GM12878 (cell line): Measurements from ENCODE around the gene LHB. TPM values are rescaled to one million over a fixed set of nuclear protein-coding genes. Genes with fewer than 3 reads are reported as not detected.

Experiments used
- ATAC-seq: fragments of 200-7000 bp; cut with Tn5 transposase; 3 replicates; pipeline ENCODE4 v1.9.1; 2020; ENCODE audit warnings: mild to moderate bottlenecking, moderate library complexity
- BruUV-seq: library from RNA; stranded (reverse); fragments of 400-500 nt; replicated peaks from 2 replicates; lab custom pipeline; 2021; lab: Mats Ljungman, UMichigan
- CTCF ChIA-PET: fragments of 300-600 bp; sonication (Branson Sonifier 250); formaldehyde crosslinking; extraction: SDS; loops from one replicate; lab custom pipeline; 2021; ENCODE audit warnings: inconsistent platforms; lab: Yijun Ruan, JAX
- POLR2A ChIA-PET: fragments of 350-600 bp; formaldehyde crosslinking; extraction: SDS; loops from one replicate; lab custom pipeline; 2021; ENCODE audit warnings: inconsistent platforms; lab: Charles Lee
- RAD21 ChIA-PET: fragments of 300-600 bp; sonication (Branson Sonifier 250); formaldehyde crosslinking; loops from one replicate; lab custom pipeline; 2023; ENCODE audit warnings: antibody characterized with exemption; ENCODE audit not compliant: unreplicated experiment; lab: Charles Lee
- SMC1A ChIA-PET: fragments of 300-600 bp; sonication (Branson Sonifier 250); formaldehyde crosslinking; loops from one replicate; lab custom pipeline; 2023; ENCODE audit not compliant: unreplicated experiment, uncharacterized antibody; lab: Charles Lee
- DNase-seq: peaks from one replicate; pipeline ENCODE4 v3.0.0-alpha.2; 2011; ENCODE audit warnings: low read depth, low spot score
- FAIRE-seq: peaks from 3 replicates; lab custom pipeline; 2011; peaks lifted over from hg19 to GRCh38; lab: Jason Lieb, UNC
- H2AFZ ChIP-seq: 2 replicates; pipeline ENCODE4 v1.6.0; 2011; ENCODE audit warnings: low read depth, low read length, control low read depth; ENCODE audit not compliant: control insufficient read depth
- H3K27ac ChIP-seq: 2 replicates; pipeline ENCODE4 v1.5.1; 2011; ENCODE audit warnings: control low read depth; ENCODE audit not compliant: control insufficient read depth, insufficient read depth
- H3K27me3 ChIP-seq, 2 experiments: replicated peaks in 1 of 2; 2 replicates each; pipeline versions ENCODE4 v1.6.0 to v1.6.1; 2011; ENCODE audit warnings: low read length in 1 of 2; ENCODE audit not compliant: control insufficient read depth in 2 of 2, insufficient read depth in 2 of 2
- H3K36me3 ChIP-seq, 2 experiments: 2 replicates each; pipeline ENCODE4 v1.5.1; 2011; ENCODE audit warnings: low read length in 1 of 2; ENCODE audit not compliant: control insufficient read depth in 2 of 2, insufficient read depth in 2 of 2
- H3K4me1 ChIP-seq: 2 replicates; pipeline ENCODE4 v1.6.1; 2011; ENCODE audit warnings: mild to moderate bottlenecking, low read length, moderate library complexity, mixed read lengths; ENCODE audit not compliant: control insufficient read depth, insufficient read depth
- H3K4me2 ChIP-seq: 2 replicates; pipeline ENCODE4 v1.6.0; 2011; ENCODE audit warnings: control low read depth; ENCODE audit not compliant: control insufficient read depth, insufficient read depth
- H3K4me3 ChIP-seq: fragments of 200-600 bp; sonication (generic); 2 replicates; pipeline ENCODE4 v1.5.1; 2016
- H3K79me2 ChIP-seq: 2 replicates; pipeline ENCODE4 v1.6.0; 2011; ENCODE audit warnings: low read length; ENCODE audit not compliant: control insufficient read depth, insufficient read depth
- H3K9ac ChIP-seq: 2 replicates; pipeline ENCODE4 v1.8.0; 2011; ENCODE audit warnings: low read length, control low read depth, mixed read lengths; ENCODE audit not compliant: control insufficient read depth, insufficient read depth
- H3K9me3 ChIP-seq: replicated peaks from 3 replicates; pipeline ENCODE4 v1.5.1; 2011; ENCODE audit warnings: mild to moderate bottlenecking, low read length; ENCODE audit not compliant: control insufficient read depth, insufficient read depth
- H4K20me1 ChIP-seq: 2 replicates; pipeline ENCODE4 v1.6.0; 2011; ENCODE audit not compliant: control insufficient read depth, insufficient read depth
- ATF7 ChIP-seq: fragments of 450-650 bp; IDR thresholded peaks from 2 replicates; pipeline ENCODE4 v1.6.1; 2016; ENCODE audit warnings: low read depth, mild to moderate bottlenecking
- FOXM1 ChIP-seq: IDR thresholded peaks from 2 replicates; pipeline ENCODE4 v1.6.1; 2012; ENCODE audit warnings: low read depth, mild to moderate bottlenecking, inconsistent platforms, low read length, moderate library complexity
- IRF5 ChIP-seq: fragments of 450-650 bp; IDR thresholded peaks from 2 replicates; pipeline ENCODE4 v1.6.1; 2017; ENCODE audit warnings: borderline replicate concordance
- LARP7 ChIP-seq: fragments of 450-650 bp; IDR thresholded peaks from 2 replicates; pipeline ENCODE4 v1.6.1; 2017; ENCODE audit warnings: mild to moderate bottlenecking
- MTA3 ChIP-seq: IDR thresholded peaks from 2 replicates; pipeline ENCODE4 v1.6.1; 2012; ENCODE audit warnings: low read length, inconsistent platforms, borderline replicate concordance
- POLR2A ChIP-seq: IDR thresholded peaks from 2 replicates; pipeline ENCODE4 v1.6.1; 2011; ENCODE audit warnings: low read depth, mild to moderate bottlenecking, low read length
- SREBF1 ChIP-seq: IDR thresholded peaks from 2 replicates; pipeline ENCODE4 v1.6.1; 2012; ENCODE audit warnings: mild to moderate bottlenecking, low read length
- WGBS: methylation state at CpG from one replicate; pipeline ENCODE4 v1.1.6; 2016; ENCODE audit warnings: low lambda C conversion rate; ENCODE audit not compliant: insufficient replicate concordance, insufficient coverage; ENCODE audit errors: missing lambda C conversion rate; 5-methylcytosine and 5-hydroxymethylcytosine counted together
- in situ Hi-C: fragments of 300-500 bp; cut with MboI; formaldehyde crosslinking; loops from 9 replicates; pipeline ENCODE4 v1.14.3; 2018; ENCODE audit warnings: mixed read lengths
- intact Hi-C: fragments of 100-400 bp; cut with micrococcal nuclease; formaldehyde crosslinking; loops from one replicate; pipeline ENCODE4 v1.14.2; 2022; ENCODE audit not compliant: unreplicated experiment
- polyA plus RNA-seq, 11 experiments: library from polyadenylated mRNA; depleted of rRNA in 4 of 11; unstranded in 6 of 11; stranded (reverse) in 5 of 11; fragments of >200 nt; fragmentation: Nextera tagmentation in 4 of 11; fragmentation: Illumina TruSeq in 1 of 11; extraction: Ambion mirVana in 4 of 11; extraction: Trizol in 1 of 11; gene quantifications; 1 replicate in 1 of 11; 2 replicates in 10 of 11; pipeline versions ENCODE4 v1.2.1 to v1.2.3, GENCODE V29; 2011 to 2016; ENCODE audit warnings: inconsistent platforms in 2 of 11, missing spikeins in 2 of 11, low read depth in 1 of 11
- total RNA-seq, 4 experiments: library from RNA; depleted of rRNA in 3 of 4; stranded (reverse); fragments of >200 nt in 3 of 4; fragmentation: Illumina TruSeq in 1 of 4; extraction: Trizol in 1 of 4; gene quantifications; 2 replicates each; pipeline versions ENCODE4 v1.2.1 to v1.2.3, GENCODE V29; 2013 to 2021

LHB gene
- total and polyA plus RNA-seq, 10 of the 15 experiments (the other 5 are each of a cell fraction or from before 2014, with no cell fraction given): 0.20 to 0.72 (median 0.46) TPM; not detected in 5

GRCh38 chr19:49014870-49015255, 2.0 kb downstream of the LHB start:
- DNase-seq (no peak), ATAC-seq (no peak)
- H3K9me3 ChIP-seq: no peaks in the 10 kb centered on the region
- POLR2A ChIA-PET: no interaction called here
- peaks cover 3 to 12% of the 10 kb centered on the region in 2 experiments; a peak in 3 of 4 replicates for H3K36me3 ChIP-seq
- no peak for TF ChIP-seq POLR2A
- no peak for TF ChIP-seq FOXM1
- no peak for TF ChIP-seq ATF7
- no peak for TF ChIP-seq LARP7
- TF ChIP-seq IRF5: no peak
- TF ChIP-seq SREBF1: no peak
- no peak for TF ChIP-seq MTA3
- TF ChIP-seq, all 136 proteins: peak for 0
- Histone ChIP-seq H3K27me3 (no peaks in the 10 kb centered on the region), H3K27ac (no peak overlapping the region), H4K20me1 (no peaks in the 10 kb centered on the region), H3K79me2 (no peaks in the 10 kb centered on the region), H3K4me3 (no peak overlapping the region), H3K4me1 (peaks cover 5% of the 10 kb centered on the region), H3K9ac (no peak overlapping the region), H3K4me2 (no peak overlapping the region), H2AFZ (no peak overlapping the region)
- no TSS peak for BruUV-seq
- intact Hi-C loops (no loop called here), in situ Hi-C loops (no loop called here)
- FAIRE-seq: no peak
- ChIA-PET RAD21 (no interaction called here), CTCF (no interaction called here), SMC1A (no interaction called here)
- WGBS: 95% methylated on average over 18 of the region's 18 CpGs
